Stimulated activated CD4-positive, alpha-beta T cell treated with anti-CD3 and anti-CD28 coated beads, TNF-alpha, amount 100 ng/mL, for 48 hours (primary cell): ENCODE data around the gene DOP1A.

Experiments used
- DNase-seq, 3 donors: peaks; one replicate each; pipeline ENCODE4 v3.0.0-alpha.2; 2020; ENCODE audit warnings: low read depth in 3 of 3

The DOP1A gene

DNA sequence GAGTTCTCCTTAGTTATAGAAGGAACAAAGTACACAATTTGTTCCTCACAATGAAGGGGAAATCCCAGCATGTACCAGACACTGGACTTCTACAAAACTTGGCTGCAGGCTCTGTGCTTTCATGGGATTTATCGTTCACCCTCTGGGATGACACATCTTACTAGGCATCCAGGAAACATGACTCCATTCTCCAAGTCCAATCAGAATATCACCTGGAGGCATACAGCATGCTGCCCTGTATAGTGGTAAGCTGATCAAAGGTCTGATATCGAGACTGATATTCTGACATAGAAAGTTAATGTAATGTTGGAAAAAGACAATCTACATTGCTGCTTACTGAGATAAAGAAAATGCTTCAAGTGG lies 132.4 kb downstream of the DOP1A start:
- DNase-seq: no peak

DNA sequence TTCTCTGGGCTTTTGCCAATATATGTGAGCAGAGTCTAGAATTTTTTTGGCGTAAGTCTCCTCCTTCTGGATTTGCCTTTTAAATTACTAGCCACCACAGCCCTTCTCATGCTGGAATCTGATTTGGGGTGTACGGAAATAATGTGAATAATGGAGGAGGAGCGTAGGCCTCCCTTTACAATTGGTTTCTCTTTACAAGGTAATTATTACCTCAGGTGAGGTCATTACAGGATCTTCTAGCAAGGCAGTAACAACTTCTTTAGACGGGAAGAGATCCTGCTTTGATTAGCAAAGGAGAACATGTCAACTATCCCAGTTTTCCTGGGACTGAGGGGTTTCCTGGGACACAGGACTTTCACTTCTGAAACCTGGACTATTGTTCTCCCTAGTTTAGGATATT lies 134.6 kb downstream of the DOP1A start:
- no peak for DNase-seq

DNA sequence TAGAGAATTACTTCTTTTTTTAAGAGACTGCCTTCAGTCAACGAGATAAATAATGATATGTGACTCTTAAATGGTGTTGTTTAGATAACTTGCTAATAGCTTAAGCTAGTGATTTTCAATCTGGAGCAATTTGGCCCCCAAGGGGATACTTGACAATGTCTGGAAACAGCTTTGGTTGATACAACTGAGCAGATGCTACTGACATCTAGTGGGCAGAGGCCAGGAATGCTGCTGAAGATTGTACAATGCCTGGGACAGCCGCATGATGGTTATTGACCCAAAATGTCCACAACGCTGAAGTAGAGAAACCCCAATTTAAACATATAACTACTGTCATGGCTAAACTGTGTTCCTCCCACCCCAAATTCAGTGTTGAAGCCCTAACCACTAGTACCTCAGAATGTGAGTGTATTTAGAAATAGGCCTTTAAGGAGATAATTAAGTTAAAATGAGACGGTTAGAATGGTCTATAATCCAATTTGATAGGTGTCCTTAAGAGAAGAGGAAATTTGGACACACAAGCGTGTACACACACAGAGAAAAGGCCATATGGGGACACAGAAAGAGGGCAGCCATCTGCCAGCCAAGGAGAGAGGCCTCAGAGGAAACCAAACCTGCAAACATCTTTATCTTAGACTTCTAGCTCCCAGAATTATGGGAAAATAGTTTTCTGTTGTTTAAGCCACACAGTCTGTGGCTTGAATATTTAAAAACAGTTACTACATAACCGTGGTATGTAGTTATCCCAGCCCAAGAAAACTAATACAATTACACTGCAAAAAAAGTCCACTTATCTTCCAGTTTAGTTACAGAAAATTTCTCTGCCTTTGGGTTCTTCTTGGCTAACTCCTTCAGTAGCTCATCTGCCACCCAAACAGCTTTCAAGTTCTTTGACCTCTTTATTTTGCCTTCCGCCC lies 147.9 kb downstream of the DOP1A start:
- DNase-seq: peak; percentile 23 to 34 (median 24)

DNA sequence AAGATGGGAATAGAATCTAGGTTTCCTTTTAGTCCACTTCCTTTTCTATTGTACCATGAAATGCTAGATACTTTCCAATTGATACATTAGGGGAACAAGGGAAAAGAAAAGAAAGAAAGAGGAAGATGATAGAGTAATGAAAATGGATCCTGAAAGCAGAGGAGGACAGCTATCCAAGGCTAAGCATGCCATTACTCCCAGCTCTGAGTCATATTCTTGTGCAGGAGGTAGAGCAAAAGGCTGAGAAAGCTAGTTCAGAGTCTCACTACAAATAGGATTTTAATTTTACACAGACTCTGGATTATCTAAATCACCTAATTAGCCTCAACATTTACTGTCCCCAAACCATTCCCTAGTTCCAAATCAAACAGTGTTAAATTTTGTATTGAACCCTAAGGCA lies 149.3 kb downstream of the DOP1A start:
- no peak for DNase-seq
